ENCODE data around the gene TLE4.
A peak's percentile ranks its signal among the peaks of the same experiment; 100 is the strongest.

Gene TLE4

DNA sequence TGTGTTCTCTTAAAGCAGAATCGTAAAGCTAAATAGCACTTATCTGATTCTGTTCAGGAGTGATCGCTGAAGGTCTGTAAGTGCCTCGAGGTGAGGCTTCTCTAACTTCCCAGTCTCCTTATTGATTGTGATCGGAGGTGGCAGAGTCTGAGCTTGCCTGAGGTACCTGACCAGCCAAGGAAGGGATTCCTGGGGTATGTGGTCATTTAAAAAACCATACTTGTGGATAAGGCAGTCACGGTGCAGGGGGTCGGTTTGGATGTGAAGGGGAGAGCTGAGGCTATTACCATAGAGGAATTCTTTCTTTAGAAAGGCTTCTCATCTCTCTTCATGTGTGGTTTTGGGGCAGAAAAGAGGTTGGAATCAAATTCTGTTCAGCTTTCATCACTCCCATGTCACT lies 193.7 kb downstream of the TLE4 start:
- TF ChIP-seq JUND (IDR thresholded peaks at IDR 0.05; ENCODE audit: low read depth), result no peak
- in situ Hi-C loops (cut with HindIII; ENCODE audit: low pct_unique_long_range_greater_than_20kb, low sequenced_read_pairs), result no loop called here
- peak in 1 of 2 experiments; percentile 6 for DNase-seq (ENCODE audit: low read depth in 1 of 2, low spot score in 1 of 2)

DNA sequence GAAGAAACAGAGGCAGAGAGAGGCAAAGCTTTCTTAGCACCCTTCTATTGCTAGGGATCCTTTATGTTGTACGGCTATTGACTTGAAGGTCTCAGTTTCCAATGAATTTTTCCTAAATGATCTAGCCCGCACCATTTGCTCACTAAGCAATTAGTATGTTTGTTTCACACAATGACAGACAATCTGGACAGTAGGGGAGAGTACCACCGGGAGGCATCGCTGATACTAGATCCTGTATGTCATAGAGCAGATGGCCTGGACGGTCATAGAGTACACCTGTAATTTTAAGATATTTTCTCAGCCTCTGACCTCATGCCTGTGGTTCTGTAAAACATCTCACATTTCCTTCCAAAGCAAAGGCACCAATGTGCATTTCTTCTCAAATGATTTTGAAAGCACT lies 194.3 kb downstream of the TLE4 start:
- DNase-seq (ENCODE audit: low read depth in 1 of 2, low spot score in 1 of 2), result no peak
- no peak for TF ChIP-seq JUND (IDR thresholded peaks at IDR 0.05; ENCODE audit: low read depth)
- in situ Hi-C loops (cut with HindIII; ENCODE audit: low pct_unique_long_range_greater_than_20kb, low sequenced_read_pairs), result no loop called here

GRCh38 chr9:79768194-79768593 lies 196.4 kb downstream of the TLE4 start:
- peak in 1 of 2 experiments; percentile 6 for DNase-seq (ENCODE audit: low read depth in 1 of 2, low spot score in 1 of 2)
- in situ Hi-C loops (cut with HindIII; ENCODE audit: low pct_unique_long_range_greater_than_20kb, low sequenced_read_pairs), result no loop called here
- TF ChIP-seq JUND (IDR thresholded peaks at IDR 0.05; ENCODE audit: low read depth), result no peak

GRCh38 chr9:79769476-79770275 lies 197.9 kb downstream of the TLE4 start:
- in situ Hi-C loops (cut with HindIII; ENCODE audit: low pct_unique_long_range_greater_than_20kb, low sequenced_read_pairs), result no loop called here
- TF ChIP-seq JUND (IDR thresholded peaks at IDR 0.05; ENCODE audit: low read depth), result no peak

GRCh38 chr9:79774356-79774755 lies 202.6 kb downstream of the TLE4 start:
- no peak for TF ChIP-seq JUND (IDR thresholded peaks at IDR 0.05; ENCODE audit: low read depth)
- in situ Hi-C loops (cut with HindIII; ENCODE audit: low pct_unique_long_range_greater_than_20kb, low sequenced_read_pairs), result no loop called here
- DNase-seq (ENCODE audit: low read depth in 1 of 2, low spot score in 1 of 2), result no peak

More at GRCh38 chr9:79769476-79770275, 197.9 kb downstream of the TLE4 start:
- DNase-seq (ENCODE audit: low read depth in 1 of 2, low spot score in 1 of 2), result no peak
